ENCODE measurements around the gene ST6GAL2. TPM values are rescaled to one million over a fixed set of nuclear protein-coding genes. Genes with fewer than 3 reads are reported as not detected.

The ST6GAL2 gene, protein sequence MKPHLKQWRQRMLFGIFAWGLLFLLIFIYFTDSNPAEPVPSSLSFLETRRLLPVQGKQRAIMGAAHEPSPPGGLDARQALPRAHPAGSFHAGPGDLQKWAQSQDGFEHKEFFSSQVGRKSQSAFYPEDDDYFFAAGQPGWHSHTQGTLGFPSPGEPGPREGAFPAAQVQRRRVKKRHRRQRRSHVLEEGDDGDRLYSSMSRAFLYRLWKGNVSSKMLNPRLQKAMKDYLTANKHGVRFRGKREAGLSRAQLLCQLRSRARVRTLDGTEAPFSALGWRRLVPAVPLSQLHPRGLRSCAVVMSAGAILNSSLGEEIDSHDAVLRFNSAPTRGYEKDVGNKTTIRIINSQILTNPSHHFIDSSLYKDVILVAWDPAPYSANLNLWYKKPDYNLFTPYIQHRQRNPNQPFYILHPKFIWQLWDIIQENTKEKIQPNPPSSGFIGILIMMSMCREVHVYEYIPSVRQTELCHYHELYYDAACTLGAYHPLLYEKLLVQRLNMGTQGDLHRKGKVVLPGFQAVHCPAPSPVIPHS
- total RNA-seq (2014; rRNA removed), result not detected in 2 replicates
- not detected for polyA plus RNA-seq (2012)

DNA sequence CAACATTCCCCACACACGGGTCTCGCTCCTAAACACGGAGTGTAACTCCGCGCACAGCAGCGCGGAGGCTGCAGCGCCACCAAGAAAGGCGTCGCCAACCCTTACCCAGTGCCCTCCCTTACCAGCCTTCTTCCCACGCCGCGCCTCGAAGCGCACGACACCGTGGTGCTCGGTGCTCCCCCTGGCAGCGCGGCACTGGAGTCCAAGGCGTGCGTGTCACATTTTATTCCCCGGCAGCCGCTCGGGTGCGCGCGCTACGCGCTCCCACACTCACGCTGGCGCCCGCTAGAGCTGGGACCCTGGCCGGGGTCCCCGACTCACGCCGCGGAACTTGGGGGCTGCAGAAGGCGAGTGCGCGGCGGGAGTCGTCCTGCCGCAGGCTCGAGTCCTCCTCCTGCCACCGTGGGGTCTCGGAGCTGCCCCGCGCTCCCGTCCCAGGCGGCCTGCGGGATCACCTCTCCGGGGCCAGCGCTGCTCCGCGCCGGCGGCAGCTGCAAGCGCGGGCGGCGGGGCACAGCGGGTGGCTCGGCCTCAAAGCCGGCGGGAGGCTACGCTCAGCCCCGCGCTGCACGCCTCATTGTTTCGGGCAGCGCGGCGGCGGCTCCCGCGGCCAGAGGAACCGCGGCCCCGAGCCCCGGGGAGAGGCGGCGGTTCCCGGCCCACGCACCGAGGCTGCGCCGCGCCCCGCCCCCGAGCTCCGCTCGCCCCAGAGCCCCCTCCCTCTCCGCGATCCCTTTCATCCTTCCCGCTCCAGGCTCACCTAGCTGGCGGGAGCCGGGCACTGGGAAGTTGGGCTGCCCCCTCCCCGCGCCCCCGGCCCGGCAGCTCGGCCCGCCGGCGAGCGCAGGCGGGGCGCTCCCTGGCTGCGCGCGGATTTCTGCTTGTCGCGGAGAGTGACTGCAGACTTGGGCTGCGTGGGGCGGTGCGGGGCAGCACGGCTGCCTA lies at the start of gene ST6GAL2:
TSS of gene ST6GAL2 (minus strand) at position 197 of the 945 bp plus-strand sequence. CDS start 42,190 bp downstream, outside the sequence.
- DNase-seq (ENCODE audit: low read depth), result no peak

- no peak for DNase-seq (ENCODE audit: low read depth)
Measured at GRCh38 chr2:106932644-106933043, 46.7 kb upstream of the ST6GAL2 start.

- DNase-seq (ENCODE audit: low read depth), result no peak
Measured at GRCh38 chr2:106931717-106932335, 45.9 kb upstream of the ST6GAL2 start.

DNA sequence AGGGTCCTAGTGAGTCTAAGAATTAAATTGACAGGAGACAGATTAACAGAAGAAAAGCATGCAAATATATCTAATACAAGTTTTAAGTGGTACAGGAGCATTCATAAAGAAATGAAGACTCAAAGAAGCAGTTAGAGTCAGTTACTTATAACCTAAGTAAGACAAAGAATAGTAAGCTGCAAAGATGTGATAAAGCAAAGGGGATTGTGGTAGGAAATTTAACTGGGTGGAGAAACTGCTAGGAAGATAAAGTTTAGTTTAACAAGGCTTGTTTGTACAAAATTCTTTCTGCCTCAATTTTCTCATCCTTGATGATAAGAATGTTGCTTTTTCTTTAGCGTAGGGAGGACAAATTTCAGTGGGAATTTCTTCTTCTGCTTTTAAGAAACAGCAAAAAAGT lies 35.5 kb upstream of the ST6GAL2 start:
- DNase-seq (ENCODE audit: low read depth), result no peak

- DNase-seq (ENCODE audit: low read depth), result no peak
Measured at GRCh38 chr2:106919012-106919411, 33.0 kb upstream of the ST6GAL2 start.

DNA sequence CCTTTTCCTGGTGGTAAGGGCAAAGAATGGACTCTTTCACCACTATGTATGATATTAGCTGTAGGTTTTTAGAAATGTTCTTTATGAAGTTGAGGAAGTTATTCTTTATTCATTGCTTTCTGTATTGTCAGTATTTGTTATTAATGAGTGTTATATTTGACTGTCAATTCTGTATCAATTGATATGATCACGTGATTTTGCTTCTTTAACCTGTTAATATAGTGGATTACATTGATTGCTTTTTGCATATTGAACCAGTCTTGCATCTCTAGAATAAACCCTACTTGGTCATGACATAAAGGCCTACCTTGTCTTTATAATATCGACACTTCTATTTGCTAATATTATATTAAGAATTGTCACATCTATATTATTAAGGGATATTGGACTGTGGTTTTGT lies 18.3 kb upstream of the ST6GAL2 start:
- no peak for DNase-seq (ENCODE audit: low read depth)

DNA sequence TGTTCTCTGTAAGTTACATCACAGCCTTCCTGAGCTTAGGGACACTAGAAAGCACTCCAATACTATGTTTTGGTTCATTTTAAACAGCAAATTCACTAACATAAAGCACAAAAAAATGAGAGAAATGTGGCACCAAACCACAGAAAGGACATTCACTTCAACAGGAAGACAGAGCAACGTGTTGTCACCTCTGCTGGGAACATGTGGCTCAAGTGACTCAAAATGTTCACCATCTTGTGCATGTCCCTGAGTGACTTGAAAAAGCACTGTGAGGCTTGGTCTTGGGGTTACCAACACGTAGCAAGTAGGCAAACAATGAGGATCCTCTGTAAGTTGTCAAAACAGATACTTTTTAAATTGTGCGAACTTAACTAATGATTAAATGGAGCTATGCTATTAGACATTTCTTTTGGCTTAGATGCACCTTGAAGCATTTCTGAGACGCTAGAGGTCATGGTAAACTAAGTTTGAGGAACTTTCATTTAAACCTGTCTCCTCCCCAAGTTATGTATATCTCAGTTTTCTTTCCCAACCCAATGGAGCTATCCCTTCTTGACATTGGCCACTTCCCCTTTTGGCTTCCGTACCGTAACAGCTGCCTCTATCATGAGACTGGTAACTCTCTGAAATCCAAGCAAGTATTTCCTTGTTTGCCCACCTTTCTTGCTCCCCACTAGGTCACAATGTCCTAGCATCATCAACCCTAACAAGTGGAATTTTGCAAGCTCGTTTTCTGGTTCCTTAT lies 14.0 kb upstream of the ST6GAL2 start:
- no peak for DNase-seq (ENCODE audit: low read depth)

- no peak for DNase-seq (ENCODE audit: low read depth)
Measured at GRCh38 chr2:106894545-106894944, 8.6 kb upstream of the ST6GAL2 start.

DNA sequence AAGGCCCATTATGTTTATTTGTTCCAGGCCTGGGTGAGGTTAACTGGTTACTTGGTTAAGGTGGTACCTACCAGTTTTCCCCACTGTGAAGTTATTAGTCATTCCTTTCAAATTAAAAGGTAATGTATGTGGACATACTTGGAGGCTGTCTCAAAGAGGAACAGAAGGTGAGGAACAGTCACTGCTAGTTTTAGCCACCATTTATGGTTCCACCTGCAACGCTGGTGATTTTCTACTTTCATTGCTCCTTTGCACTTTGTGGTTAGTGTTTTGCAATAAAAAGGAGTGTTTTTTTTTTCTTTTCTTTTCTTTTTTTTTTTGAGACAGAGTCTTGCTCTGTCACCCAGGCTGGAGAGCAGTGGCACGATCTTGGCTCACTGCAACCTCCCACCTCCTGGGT lies 6.1 kb upstream of the ST6GAL2 start:
- DNase-seq (ENCODE audit: low read depth), result no peak

DNA sequence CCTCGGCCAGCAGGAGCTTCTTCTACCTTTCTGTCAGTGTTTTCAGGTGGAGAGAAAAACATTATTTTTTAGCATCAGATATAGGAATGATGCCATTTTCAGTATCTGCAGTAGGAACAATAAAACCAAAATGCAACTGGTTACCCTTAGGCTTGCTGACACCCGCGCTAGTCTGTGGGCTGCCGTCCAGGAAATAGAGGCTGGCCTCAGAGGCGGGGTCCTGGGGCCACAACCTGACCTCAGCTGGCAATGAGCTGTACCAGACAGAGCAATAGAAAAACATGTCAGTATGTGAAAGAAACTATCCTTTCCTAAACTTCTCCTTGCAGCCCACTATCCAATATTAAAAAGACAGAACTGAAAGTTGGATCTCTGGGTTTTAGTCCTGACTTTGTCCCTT lies 4.6 kb upstream of the ST6GAL2 start:
- no peak for DNase-seq (ENCODE audit: low read depth)

DNA sequence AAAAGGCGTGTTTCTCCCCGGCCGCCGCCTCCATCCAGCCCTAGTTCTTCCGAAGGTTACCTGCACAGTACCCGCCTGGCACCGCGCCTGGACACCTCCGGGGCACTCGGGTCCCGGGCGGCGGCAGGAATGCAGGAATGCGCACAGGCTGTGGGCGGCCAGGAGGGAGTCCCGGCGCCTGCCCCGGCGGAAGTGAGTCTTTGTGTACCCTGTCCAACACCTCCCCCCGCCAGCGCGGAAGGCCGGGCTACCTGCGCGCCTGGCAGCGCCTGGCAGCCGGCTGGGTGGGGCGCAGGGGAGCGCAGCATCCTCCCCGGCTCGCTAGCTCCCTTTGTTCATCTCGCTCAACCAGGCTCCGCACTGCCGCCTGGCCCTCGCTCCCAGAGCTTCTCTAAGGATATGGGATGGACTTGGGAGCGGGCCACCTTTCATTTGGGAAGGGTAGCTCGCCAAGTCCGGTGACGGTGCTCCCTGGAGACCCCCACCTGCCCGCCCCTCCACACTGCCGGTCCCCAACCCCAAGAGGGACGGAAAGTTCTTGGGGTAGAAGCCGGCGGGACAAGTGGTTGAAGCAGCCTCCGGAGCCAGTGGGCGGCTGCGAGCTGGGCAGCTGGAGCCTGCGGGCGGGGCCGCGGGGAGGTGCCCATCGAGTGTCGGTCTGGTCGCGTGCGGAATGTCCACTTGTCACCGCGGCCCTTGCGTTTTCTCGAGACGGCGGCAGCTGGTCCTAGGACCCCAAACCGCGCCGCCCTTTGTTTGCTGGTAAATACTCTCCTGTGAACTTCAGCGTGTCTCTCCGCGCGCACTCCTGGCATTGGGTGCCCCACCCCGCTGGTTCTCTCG lies 1.2 kb upstream of the ST6GAL2 start:
- no peak for DNase-seq (ENCODE audit: low read depth)

GRCh38 chr2:106885329-106885728 lies 638 bp downstream of the ST6GAL2 start:
- DNase-seq (ENCODE audit: low read depth), result no peak

GRCh38 chr2:106882673-106883072 lies 3.3 kb downstream of the ST6GAL2 start:
- DNase-seq (ENCODE audit: low read depth), result no peak

DNA sequence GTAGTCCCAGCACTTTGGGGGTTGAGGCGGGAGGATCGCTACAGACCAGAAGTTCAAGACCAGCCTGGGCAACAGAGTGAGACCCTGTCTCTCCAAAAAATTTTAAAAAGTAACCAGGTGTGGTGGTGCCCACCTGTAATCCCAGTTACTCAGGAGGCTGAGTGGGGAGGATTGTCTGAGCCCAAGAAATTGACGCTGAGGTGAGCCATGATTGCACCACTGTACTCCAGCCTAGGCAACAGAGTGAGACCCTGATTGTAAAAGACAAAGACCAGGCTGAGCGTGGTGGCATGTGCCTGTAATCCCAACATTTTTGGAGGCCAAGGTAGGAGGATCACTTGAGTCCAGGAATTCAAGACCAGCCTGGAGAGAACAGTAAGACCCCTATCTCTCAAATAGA lies 7.8 kb downstream of the ST6GAL2 start:
- DNase-seq (ENCODE audit: low read depth), result no peak

DNA sequence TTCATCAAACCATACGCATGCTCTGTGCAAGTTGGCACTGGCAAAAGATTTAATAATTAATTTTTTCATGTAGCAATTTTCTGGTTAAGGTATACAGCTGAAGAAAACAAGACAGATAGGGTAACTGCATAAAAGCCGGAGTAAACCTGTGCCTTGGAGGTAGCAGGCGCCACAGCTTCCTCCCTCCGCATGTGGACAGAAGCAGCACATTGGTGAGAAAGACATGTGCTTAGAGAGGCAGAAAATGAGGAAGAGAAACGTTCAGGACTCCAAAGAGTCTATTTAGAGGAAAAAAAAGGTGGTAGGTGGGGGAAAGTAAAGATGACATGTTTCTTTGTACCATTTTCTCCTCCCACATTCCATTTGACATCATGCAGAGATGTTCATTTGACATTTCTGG lies 9.3 kb downstream of the ST6GAL2 start:
- no peak for DNase-seq (ENCODE audit: low read depth)

- DNase-seq (ENCODE audit: low read depth), result no peak
Measured at GRCh38 chr2:106869512-106870275, 16.3 kb downstream of the ST6GAL2 start.

DNA sequence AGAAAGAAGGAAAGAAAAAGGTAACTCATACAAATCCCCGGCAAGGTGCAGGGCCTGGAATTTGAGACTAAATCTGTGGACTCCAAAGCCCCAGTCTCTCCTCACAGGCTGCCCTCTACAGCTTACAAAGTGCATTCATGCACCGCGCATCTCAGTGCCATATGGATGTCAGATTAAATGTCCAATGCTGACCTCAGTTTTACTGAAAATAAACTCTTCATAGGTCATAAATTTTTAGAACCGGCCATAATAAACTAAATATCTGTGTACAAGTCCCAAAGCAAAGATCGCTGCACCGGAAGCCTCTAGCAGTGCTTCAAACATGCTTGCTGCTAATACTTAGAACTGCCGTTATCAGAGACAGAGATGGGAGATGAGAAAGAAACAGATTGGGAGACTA lies 17.7 kb downstream of the ST6GAL2 start:
- DNase-seq (ENCODE audit: low read depth), result no peak

DNA sequence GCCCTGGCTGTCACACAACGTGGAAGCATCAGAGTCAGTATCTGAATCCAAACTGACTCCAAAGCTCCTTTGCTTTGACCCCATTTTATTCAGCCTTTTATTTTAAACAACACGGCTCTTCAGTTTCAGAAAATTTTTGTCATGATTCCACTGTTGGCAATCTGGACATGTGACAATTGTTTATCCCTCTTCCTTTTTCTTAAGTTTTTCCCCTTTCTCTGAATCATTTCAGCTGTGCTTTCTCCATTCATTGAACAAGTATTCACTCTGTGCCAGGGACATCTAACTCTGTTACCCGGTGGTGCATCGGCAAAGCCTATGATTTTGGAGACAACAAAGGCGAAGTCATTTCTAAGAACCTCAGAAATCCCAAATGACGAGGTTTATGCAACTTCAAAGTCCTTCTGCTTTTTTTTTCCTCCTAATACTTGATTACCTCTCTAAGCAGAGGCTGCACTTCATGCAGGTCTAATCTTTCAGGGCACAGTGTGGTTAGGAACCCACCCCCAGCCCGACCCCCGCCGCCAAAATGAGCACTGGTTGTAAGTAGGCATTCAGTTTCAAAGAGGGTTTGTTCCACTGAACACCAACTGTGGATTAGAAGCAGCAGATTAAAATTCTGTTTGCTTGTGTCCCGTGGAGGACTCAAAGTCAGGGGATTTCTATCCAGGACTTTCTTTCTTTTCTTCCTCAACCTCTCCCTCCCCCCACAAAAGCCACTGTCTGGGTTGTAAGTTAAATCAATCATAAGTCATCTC lies 18.6 kb downstream of the ST6GAL2 start:
- no peak for DNase-seq (ENCODE audit: low read depth)

GRCh38 chr2:106866641-106867040 lies 19.3 kb downstream of the ST6GAL2 start:
- DNase-seq (ENCODE audit: low read depth), result no peak

Data from LHCN-M2 (cell line).